Measurements from ENCODE around the gene DOC2A.
"Not testable (repeated sequence)": the region's sequence is repeated elsewhere in the genome, so short reads cannot be mapped to it uniquely, and the experiment has no call there.

GRCh38 chr16:30017937-30018336, 7.1 kb upstream of the DOC2A start:
- TF ChIP-seq MYC (IDR thresholded peaks at IDR 0.05; ENCODE audit: low read depth, low read length); POLR2A (IDR thresholded peaks at IDR 0.05; ENCODE audit: extremely low read depth, insufficient read length); CTCF (IDR thresholded peaks at IDR 0.05; ENCODE audit: low read depth, low read length); MAX (IDR thresholded peaks at IDR 0.05; ENCODE audit: low read depth, low read length): not testable (repeated sequence)
